Trophoblast cell (in vitro differentiated cells and primary cell): ENCODE measurements around the gene PBXIP1.

Experiments used
- DNase-seq, 2 donors: peaks; one replicate each; pipeline ENCODE4 v3.0.0-alpha.2; 2016
- H2AFZ ChIP-seq: 2 replicates; pipeline ENCODE4 v1.6.1; 2013; ENCODE audit warnings: low read length, moderate library complexity, mild to moderate bottlenecking; ENCODE audit not compliant: insufficient read depth, poor library complexity
- H2AK5ac ChIP-seq: 2 replicates; pipeline ENCODE4 v1.6.1; 2013; ENCODE audit warnings: mild to moderate bottlenecking, low read length
- H2BK120ac ChIP-seq: 2 replicates; pipeline ENCODE4 v1.6.1; 2013; ENCODE audit warnings: low read length, mild to moderate bottlenecking, moderate library complexity; ENCODE audit not compliant: insufficient read depth, poor library complexity
- H2BK12ac ChIP-seq: 2 replicates; pipeline ENCODE4 v1.6.1; 2013; ENCODE audit warnings: mild to moderate bottlenecking, low read length, moderate library complexity
- H2BK5ac ChIP-seq: 2 replicates; pipeline ENCODE4 v1.6.1; 2013; ENCODE audit warnings: low read length, low read depth, moderate library complexity, mild to moderate bottlenecking; ENCODE audit not compliant: poor library complexity
- H3K14ac ChIP-seq: 2 replicates; pipeline ENCODE4 v1.6.1; 2013; ENCODE audit warnings: mild to moderate bottlenecking, low read length
- H3K18ac ChIP-seq: 2 replicates; pipeline ENCODE4 v1.6.1; 2013; ENCODE audit warnings: mild to moderate bottlenecking, low read length
- H3K23ac ChIP-seq: 2 replicates; pipeline ENCODE4 v1.6.1; 2013; ENCODE audit warnings: low read length
- H3K27ac ChIP-seq: 2 replicates; pipeline ENCODE4 v1.5.1; 2013; ENCODE audit warnings: low read depth, mild to moderate bottlenecking, inconsistent platforms, low read length, moderate library complexity
- H3K27me3 ChIP-seq: 2 replicates; pipeline ENCODE4 v1.6.1; 2013; ENCODE audit warnings: inconsistent platforms, mild to moderate bottlenecking, low read length, moderate library complexity; ENCODE audit not compliant: insufficient read depth
- H3K36me3 ChIP-seq, 2 experiments: 1 replicate in 1 of 2; 2 replicates in 1 of 2; pipeline ENCODE4 v1.6.1; 2013; ENCODE audit warnings: low read length in 2 of 2, mild to moderate bottlenecking in 2 of 2, moderate library complexity in 1 of 2; ENCODE audit not compliant: insufficient read depth in 2 of 2, control insufficient read depth in 1 of 2
- H3K4ac ChIP-seq: 2 replicates; pipeline ENCODE4 v1.6.1; 2013; ENCODE audit warnings: low read depth, mild to moderate bottlenecking, low read length, moderate library complexity
- H3K4me1 ChIP-seq, 2 experiments: 1 replicate in 1 of 2; 2 replicates in 1 of 2; pipeline ENCODE4 v1.6.1; 2013; ENCODE audit warnings: low read length in 2 of 2, mild to moderate bottlenecking in 2 of 2, moderate library complexity in 1 of 2; ENCODE audit not compliant: insufficient read depth in 2 of 2, control insufficient read depth in 1 of 2
- H3K4me2 ChIP-seq: 2 replicates; pipeline ENCODE4 v1.6.1; 2013; ENCODE audit warnings: inconsistent platforms, mild to moderate bottlenecking, low read length, moderate library complexity
- H3K4me3 ChIP-seq: 2 replicates; pipeline ENCODE4 v1.5.1; 2013; ENCODE audit warnings: mild to moderate bottlenecking, low read depth, low read length, inconsistent platforms
- H3K79me1 ChIP-seq: one replicate; pipeline ENCODE4 v1.6.1; 2013; ENCODE audit warnings: low read length
- H3K79me2 ChIP-seq: 2 replicates; pipeline ENCODE4 v1.6.1; 2013; ENCODE audit warnings: low read length, mild to moderate bottlenecking; ENCODE audit not compliant: control insufficient read depth, insufficient read depth, poor library complexity
- H3K9ac ChIP-seq: 2 replicates; pipeline ENCODE4 v1.6.1; 2013; ENCODE audit warnings: mild to moderate bottlenecking, low read length
- H3K9me3 ChIP-seq: 2 replicates; pipeline ENCODE4 v1.6.1; 2013; ENCODE audit warnings: low read depth, mild to moderate bottlenecking, control low read depth, inconsistent platforms, low read length; ENCODE audit not compliant: insufficient read depth
- H4K12ac ChIP-seq: 2 replicates; pipeline ENCODE4 v1.6.1; 2013; ENCODE audit warnings: low read depth, mild to moderate bottlenecking, low read length, moderate library complexity
- H4K8ac ChIP-seq: 2 replicates; pipeline ENCODE4 v1.6.1; 2013; ENCODE audit warnings: low read depth, mild to moderate bottlenecking, low read length, moderate library complexity
- H4K91ac ChIP-seq: one replicate; pipeline ENCODE4 v1.6.1; 2013; ENCODE audit warnings: low read depth, mild to moderate bottlenecking, low read length, moderate library complexity
- WGBS: extraction: QIAGEN DNeasy Blood & Tissue Kit; methylation state at CpG from one replicate; pipeline ENCODE4 v1.1.7; 2013; ENCODE audit warnings: missing lambda C conversion rate; ENCODE audit not compliant: insufficient read length, insufficient coverage; ENCODE audit errors: extremely low coverage; 5-methylcytosine and 5-hydroxymethylcytosine counted together

PBXIP1 gene

GRCh38 chr1:154960446-154961136 is 4.7 kb upstream of the PBXIP1 start:
- H2BK120ac ChIP-seq, result no peak overlapping the region
- H3K4me2 ChIP-seq, result peak overlapping the region; percentile 82
- H2AK5ac ChIP-seq, result no peak overlapping the region
- H3K4me3 ChIP-seq, result no peak overlapping the region
- no peak for DNase-seq
- H2BK12ac ChIP-seq, result peak overlapping the region; percentile 5
- peaks cover 9% of the 10 kb centered on the region for H3K79me2 ChIP-seq
- H3K14ac ChIP-seq, result peak overlapping the region; percentile 13
- H3K79me1 ChIP-seq, result peaks cover 13% of the 10 kb centered on the region
- no peak overlapping the region for H3K23ac ChIP-seq
- H3K18ac ChIP-seq, result no peak overlapping the region
- H4K12ac ChIP-seq, result no peak overlapping the region
- no CpG with 5 or more reads among the region's 10 CpGs for WGBS
- no peak overlapping the region for H3K9ac ChIP-seq
- H3K4me1 ChIP-seq, result peaks cover 18 to 20% of the 10 kb centered on the region in 2 experiments
- no peak overlapping the region for H3K27ac ChIP-seq
- H3K4ac ChIP-seq, result no peak overlapping the region
- H3K27me3 ChIP-seq, result no peaks in the 10 kb centered on the region
- no peak overlapping the region for H4K91ac ChIP-seq
- H2BK5ac ChIP-seq, result no peak overlapping the region
- no peak overlapping the region for H4K8ac ChIP-seq
- H2AFZ ChIP-seq, result no peak overlapping the region
- H3K36me3 ChIP-seq, result peaks cover 32 to 44% of the 10 kb centered on the region in 2 experiments
- no peaks in the 10 kb centered on the region for H3K9me3 ChIP-seq

- peaks cover 13% of the 10 kb centered on the region for H3K79me1 ChIP-seq
These were observed 3.5 kb upstream of the PBXIP1 start for GRCh38 chr1:154959426-154959780.

GRCh38 chr1:154958681-154959425 is 3.0 kb upstream of the PBXIP1 start:
- peaks cover 22 to 28% of the 10 kb centered on the region in 2 experiments for H3K36me3 ChIP-seq
- H3K4me2 ChIP-seq, result no peak overlapping the region
- no peak overlapping the region for H2BK5ac ChIP-seq
- no peak overlapping the region for H3K27ac ChIP-seq
- H3K79me2 ChIP-seq, result peaks cover 9% of the 10 kb centered on the region
- no peak overlapping the region for H4K8ac ChIP-seq
- no peak overlapping the region for H2BK12ac ChIP-seq
- H4K91ac ChIP-seq, result no peak overlapping the region
- H4K12ac ChIP-seq, result no peak overlapping the region
- H3K4me1 ChIP-seq, result peaks cover 22 to 26% of the 10 kb centered on the region in 2 experiments
- no peak overlapping the region for H3K23ac ChIP-seq
- no peak overlapping the region for H2BK120ac ChIP-seq
- H3K18ac ChIP-seq, result no peak overlapping the region
- no peaks in the 10 kb centered on the region for H3K27me3 ChIP-seq
- H3K4me3 ChIP-seq, result no peak overlapping the region
- no peak overlapping the region for H2AFZ ChIP-seq
- H3K14ac ChIP-seq, result no peak overlapping the region
- H2AK5ac ChIP-seq, result no peak overlapping the region
- no peak for DNase-seq
- no peak overlapping the region for H3K9ac ChIP-seq
- no CpG with 5 or more reads among the region's 16 CpGs for whole genome bisulfite sequencing
- H3K9me3 ChIP-seq, result no peaks in the 10 kb centered on the region
- H3K79me1 ChIP-seq, result peaks cover 13% of the 10 kb centered on the region
- no peak overlapping the region for H3K4ac ChIP-seq

More at GRCh38 chr1:154959426-154959780, 3.5 kb upstream of the PBXIP1 start:
- no peak for DNase-seq
- Histone ChIP-seq H3K27ac (no peak overlapping the region), H3K18ac (no peak overlapping the region), H3K14ac (no peak overlapping the region), H3K4me2 (no peak overlapping the region), H3K36me3 (peaks cover 25 to 33% of the 10 kb centered on the region in 2 experiments), H4K91ac (no peak overlapping the region), H3K4me3 (no peak overlapping the region), H3K27me3 (no peaks in the 10 kb centered on the region), H2BK12ac (no peak overlapping the region), H2BK120ac (no peak overlapping the region), H3K4me1 (peaks cover 22 to 26% of the 10 kb centered on the region in 2 experiments), H2AFZ (no peak overlapping the region), H2BK5ac (no peak overlapping the region), H4K12ac (no peak overlapping the region), H3K9me3 (no peaks in the 10 kb centered on the region), H3K79me2 (peaks cover 9% of the 10 kb centered on the region), H4K8ac (no peak overlapping the region), H3K9ac (no peak overlapping the region), H3K23ac (no peak overlapping the region), H3K4ac (no peak overlapping the region), H2AK5ac (no peak overlapping the region)
- WGBS, result no CpG with 5 or more reads among the region's 7 CpGs

- Histone ChIP-seq H3K23ac (no peak overlapping the region), H3K27ac (no peak overlapping the region), H3K4ac (no peak overlapping the region), H3K4me1 (peaks cover 21 to 27% of the 10 kb centered on the region in 2 experiments), H2BK5ac (no peak overlapping the region), H4K91ac (no peak overlapping the region), H3K9me3 (no peaks in the 10 kb centered on the region), H3K4me2 (no peak overlapping the region), H3K9ac (no peak overlapping the region), H3K79me2 (peaks cover 9% of the 10 kb centered on the region), H2BK12ac (no peak overlapping the region), H4K8ac (no peak overlapping the region), H3K14ac (no peak overlapping the region), H3K27me3 (no peaks in the 10 kb centered on the region), H2AFZ (no peak overlapping the region), H3K4me3 (no peak overlapping the region), H3K18ac (no peak overlapping the region), H3K36me3 (peaks cover 16 to 19% of the 10 kb centered on the region in 2 experiments), H2BK120ac (no peak overlapping the region), H3K79me1 (peaks cover 13% of the 10 kb centered on the region), H4K12ac (no peak overlapping the region), H2AK5ac (no peak overlapping the region)
- DNase-seq, result no peak
- WGBS, result no CpG with 5 or more reads among the region's 2 CpGs
These were observed 2.1 kb upstream of the PBXIP1 start for GRCh38 chr1:154958036-154958435.
